Progenitor cell of endocrine pancreas (in vitro differentiated cells): Measurements from ENCODE around the gene SNF8. TPM values are rescaled to one million over a fixed set of nuclear protein-coding genes. Genes with fewer than 3 reads are reported as not detected.

Experiments used
- DNase-seq: peaks from one replicate; pipeline ENCODE4 v3.0.0; 2021; ENCODE audit warnings: low spot score; ENCODE audit not compliant: unreplicated experiment
- H3K27ac Mint-ChIP-seq: 2 replicates; pipeline ENCODE4 v1.8.0; 2021; ENCODE audit warnings: mild to moderate bottlenecking, moderate library complexity, mixed read lengths
- H3K27me3 Mint-ChIP-seq: 2 replicates; pipeline ENCODE4 v1.8.0; 2021; ENCODE audit warnings: mixed read lengths
- H3K36me3 Mint-ChIP-seq: 2 replicates; pipeline ENCODE4 v1.8.0; 2022; ENCODE audit warnings: mixed read lengths; ENCODE audit not compliant: insufficient read depth
- H3K4me1 Mint-ChIP-seq: 2 replicates; pipeline ENCODE4 v1.8.0; 2021; ENCODE audit warnings: low read depth, mixed read lengths
- H3K4me3 Mint-ChIP-seq: 2 replicates; pipeline ENCODE4 v1.8.0; 2021; ENCODE audit warnings: low read depth, mild to moderate bottlenecking, moderate library complexity, mixed read lengths
- H3K9me3 Mint-ChIP-seq: 2 replicates; pipeline ENCODE4 v1.8.0; 2021; ENCODE audit warnings: low read depth, mixed read lengths
- total RNA-seq: library from RNA; stranded (reverse); gene quantifications from 2 replicates; pipeline ENCODE4 v1.2.1, GENCODE V29; 2021
- TF ChIP-seq, protein P1 (sequence below): fragments of 200-600 bp; sonication (generic); IDR thresholded peaks from one replicate; pipeline ENCODE4 v1.5.0; 2021; ENCODE audit warnings: antibody characterized with exemption, mild to moderate bottlenecking; ENCODE audit not compliant: unreplicated experiment

SNF8 gene
- total RNA-seq, 1 donor from 2014 or later = 128 TPM

GRCh38 chr17:48970865-48971687 is 26.4 kb upstream of the SNF8 start:
- H3K9me3 Mint-ChIP-seq = no peaks in the 10 kb centered on the region
- peaks cover 17% of the 10 kb centered on the region for H3K27me3 Mint-ChIP-seq
- H3K4me3 Mint-ChIP-seq = no peak overlapping the region
- no peaks in the 10 kb centered on the region for H3K36me3 Mint-ChIP-seq
- H3K27ac Mint-ChIP-seq = no peak overlapping the region
- peaks cover 4% of the 10 kb centered on the region for H3K4me1 Mint-ChIP-seq
- TF ChIP-seq, protein P1, sequence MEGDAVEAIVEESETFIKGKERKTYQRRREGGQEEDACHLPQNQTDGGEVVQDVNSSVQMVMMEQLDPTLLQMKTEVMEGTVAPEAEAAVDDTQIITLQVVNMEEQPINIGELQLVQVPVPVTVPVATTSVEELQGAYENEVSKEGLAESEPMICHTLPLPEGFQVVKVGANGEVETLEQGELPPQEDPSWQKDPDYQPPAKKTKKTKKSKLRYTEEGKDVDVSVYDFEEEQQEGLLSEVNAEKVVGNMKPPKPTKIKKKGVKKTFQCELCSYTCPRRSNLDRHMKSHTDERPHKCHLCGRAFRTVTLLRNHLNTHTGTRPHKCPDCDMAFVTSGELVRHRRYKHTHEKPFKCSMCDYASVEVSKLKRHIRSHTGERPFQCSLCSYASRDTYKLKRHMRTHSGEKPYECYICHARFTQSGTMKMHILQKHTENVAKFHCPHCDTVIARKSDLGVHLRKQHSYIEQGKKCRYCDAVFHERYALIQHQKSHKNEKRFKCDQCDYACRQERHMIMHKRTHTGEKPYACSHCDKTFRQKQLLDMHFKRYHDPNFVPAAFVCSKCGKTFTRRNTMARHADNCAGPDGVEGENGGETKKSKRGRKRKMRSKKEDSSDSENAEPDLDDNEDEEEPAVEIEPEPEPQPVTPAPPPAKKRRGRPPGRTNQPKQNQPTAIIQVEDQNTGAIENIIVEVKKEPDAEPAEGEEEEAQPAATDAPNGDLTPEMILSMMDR = no peak
- no peak for DNase-seq

DNA sequence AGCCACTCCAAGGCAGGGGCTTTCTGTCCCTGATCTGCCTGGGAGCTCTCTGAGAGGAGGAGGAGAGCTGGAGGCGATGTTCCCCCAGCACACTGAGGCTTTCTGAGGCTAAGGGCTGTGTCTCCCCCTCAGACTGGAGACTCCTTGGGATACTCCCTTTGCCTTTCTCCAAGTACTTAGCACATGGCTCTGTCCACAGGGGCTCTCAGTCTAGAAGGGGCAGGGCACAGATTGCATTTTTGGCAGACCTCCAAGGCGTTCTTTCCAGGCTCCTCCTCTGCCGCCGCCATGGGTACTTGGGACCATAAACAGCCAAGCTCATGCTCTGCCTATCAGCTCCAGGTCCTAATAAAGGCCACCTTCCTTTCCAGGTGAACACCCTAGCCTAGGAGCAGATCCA is 25.6 kb upstream of the SNF8 start:
- no peaks in the 10 kb centered on the region for H3K36me3 Mint-ChIP-seq
- peaks cover 17% of the 10 kb centered on the region for H3K27me3 Mint-ChIP-seq
- no peak for DNase-seq
- H3K27ac Mint-ChIP-seq = no peak overlapping the region
- H3K9me3 Mint-ChIP-seq = no peaks in the 10 kb centered on the region
- TF ChIP-seq, protein P1 = no peak
- peaks cover 4% of the 10 kb centered on the region for H3K4me1 Mint-ChIP-seq
- H3K4me3 Mint-ChIP-seq = no peak overlapping the region

GRCh38 chr17:48961516-48962233 is 17.0 kb upstream of the SNF8 start:
- no peaks in the 10 kb centered on the region for H3K27me3 Mint-ChIP-seq
- TF ChIP-seq, protein P1 = no peak
- no peaks in the 10 kb centered on the region for H3K9me3 Mint-ChIP-seq
- H3K4me1 Mint-ChIP-seq = peaks cover 13% of the 10 kb centered on the region
- H3K36me3 Mint-ChIP-seq = no peaks in the 10 kb centered on the region
- H3K4me3 Mint-ChIP-seq = no peak overlapping the region
- peak; percentile 14 for DNase-seq
- H3K27ac Mint-ChIP-seq = peak overlapping the region; percentile 95

DNA sequence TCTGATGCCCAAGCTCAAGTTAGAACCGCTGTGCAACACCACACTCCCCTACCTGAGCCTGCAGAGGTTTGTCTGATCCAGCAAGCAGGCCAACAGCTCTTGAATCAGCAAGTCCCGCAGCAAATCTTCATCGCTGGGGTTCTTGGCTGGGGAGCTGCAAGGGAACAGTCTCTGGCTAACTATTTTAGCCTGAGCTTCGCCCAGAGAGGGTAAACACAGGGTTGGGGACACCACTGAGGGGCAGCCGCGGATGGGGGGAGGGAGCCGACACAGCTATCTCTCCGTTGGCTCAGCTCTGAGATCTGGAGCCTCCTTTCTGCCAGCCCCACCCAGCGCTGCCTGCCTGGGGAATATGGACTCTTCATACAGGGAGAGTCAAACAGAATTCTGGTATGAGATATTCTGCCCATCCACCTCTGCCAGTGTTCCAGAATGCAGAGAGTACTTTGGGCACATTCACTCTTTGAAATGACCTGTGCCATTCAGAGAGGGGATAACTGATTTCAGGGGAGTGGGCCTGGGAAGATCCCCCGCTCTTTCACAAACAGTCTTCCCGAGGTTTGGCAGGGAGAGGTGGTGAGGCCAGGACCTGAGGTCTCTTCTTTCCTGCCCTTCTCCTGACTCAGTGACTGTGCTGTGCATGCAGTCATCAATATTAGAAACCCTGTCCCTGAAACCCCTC is 16.3 kb upstream of the SNF8 start:
- Mint-ChIP-seq H3K9me3 (no peaks in the 10 kb centered on the region), H3K27me3 (no peaks in the 10 kb centered on the region), H3K36me3 (no peaks in the 10 kb centered on the region), H3K27ac (peak overlapping the region; percentile 95), H3K4me1 (peaks cover 15% of the 10 kb centered on the region), H3K4me3 (no peak overlapping the region)
- no peak for DNase-seq
- TF ChIP-seq, protein P1 = no peak

GRCh38 chr17:48954300-48954755 is 9.7 kb upstream of the SNF8 start:
- Mint-ChIP-seq H3K36me3 (no peaks in the 10 kb centered on the region), H3K4me1 (peaks cover 10% of the 10 kb centered on the region), H3K4me3 (no peak overlapping the region), H3K27me3 (no peaks in the 10 kb centered on the region), H3K9me3 (no peaks in the 10 kb centered on the region), H3K27ac (peak overlapping the region; percentile 86)
- TF ChIP-seq, protein P1 = peak; percentile 56
- peak; percentile 19 for DNase-seq
